H9 (cell line): Measurements from ENCODE around the gene ENG. TPM values are rescaled to one million over a fixed set of nuclear protein-coding genes. Genes with fewer than 3 reads are reported as not detected.

Experiments used
- DNase-seq: peaks from one replicate; pipeline ENCODE4 v3.0.0-alpha.2; 2017
- H2AFZ ChIP-seq: one replicate; pipeline ENCODE4 v1.6.1; 2013; ENCODE audit warnings: mild to moderate bottlenecking, low read length, control low read depth, moderate library complexity
- H2AK5ac ChIP-seq: 2 replicates; pipeline ENCODE4 v1.6.1; 2013; ENCODE audit warnings: low read length, control low read depth, mixed read lengths; ENCODE audit not compliant: insufficient read length
- H2BK120ac ChIP-seq: one replicate; pipeline ENCODE4 v1.6.1; 2013; ENCODE audit warnings: low read depth, mild to moderate bottlenecking, low read length, control low read depth, inconsistent platforms; ENCODE audit not compliant: poor library complexity, severe bottlenecking
- H2BK12ac ChIP-seq: 2 replicates; pipeline ENCODE4 v1.6.1; 2013; ENCODE audit warnings: low read length, control low read depth, mixed read lengths, low read depth; ENCODE audit not compliant: insufficient read length
- H2BK15ac ChIP-seq: 2 replicates; pipeline ENCODE4 v1.6.1; 2013; ENCODE audit warnings: low read depth, low read length, control low read depth
- H2BK20ac ChIP-seq: one replicate; pipeline ENCODE4 v1.6.1; 2013; ENCODE audit warnings: low read depth, mild to moderate bottlenecking, low read length, control low read depth, inconsistent platforms; ENCODE audit not compliant: poor library complexity, severe bottlenecking
- H2BK5ac ChIP-seq: 2 replicates; pipeline ENCODE4 v1.6.1; 2013; ENCODE audit warnings: low read length, control low read depth, mixed read lengths; ENCODE audit not compliant: insufficient read length
- H3K14ac ChIP-seq: 2 replicates; pipeline ENCODE4 v1.6.1; 2013; ENCODE audit warnings: low read length, control low read depth; ENCODE audit not compliant: insufficient read depth
- H3K18ac ChIP-seq: 2 replicates; pipeline ENCODE4 v1.6.1; 2013; ENCODE audit warnings: low read depth, mild to moderate bottlenecking, mixed read lengths, low read length, control low read depth; ENCODE audit not compliant: insufficient read length
- H3K23ac ChIP-seq: 2 replicates; pipeline ENCODE4 v1.6.1; 2013; ENCODE audit warnings: low read length, control low read depth, mixed read lengths, low read depth; ENCODE audit not compliant: insufficient read length
- H3K23me2 ChIP-seq: 2 replicates; pipeline ENCODE4 v1.6.1; 2013; ENCODE audit warnings: low read depth, mild to moderate bottlenecking, mixed read lengths, low read length, control low read depth; ENCODE audit not compliant: insufficient read length, poor library complexity, severe bottlenecking
- H3K27ac ChIP-seq: 2 replicates; pipeline ENCODE4 v1.5.1; 2013; ENCODE audit warnings: low read length, control low read depth, mixed read lengths, low read depth; ENCODE audit not compliant: insufficient read length
- H3K27me3 ChIP-seq: 2 replicates; pipeline ENCODE4 v1.6.1; 2013; ENCODE audit warnings: low read length, control low read depth, inconsistent platforms; ENCODE audit not compliant: insufficient read depth
- H3K4ac ChIP-seq: 2 replicates; pipeline ENCODE4 v1.6.1; 2013; ENCODE audit warnings: low read depth, mild to moderate bottlenecking, control low read depth, inconsistent platforms, low read length, moderate library complexity
- H3K4me1 ChIP-seq: 2 replicates; pipeline ENCODE4 v1.6.1; 2013; ENCODE audit warnings: low read length, control low read depth, inconsistent platforms; ENCODE audit not compliant: insufficient read depth
- H3K4me2 ChIP-seq: 2 replicates; pipeline ENCODE4 v1.6.1; 2013; ENCODE audit warnings: low read length, control low read depth, mixed read lengths; ENCODE audit not compliant: insufficient read length, insufficient read depth
- H3K56ac ChIP-seq: 2 replicates; pipeline ENCODE4 v1.6.1; 2013; ENCODE audit warnings: low read depth, mild to moderate bottlenecking, mixed read lengths, low read length, control low read depth; ENCODE audit not compliant: insufficient read length
- H3K79me1 ChIP-seq: 2 replicates; pipeline ENCODE4 v1.6.1; 2013; ENCODE audit warnings: low read depth, mild to moderate bottlenecking, moderate library complexity, low read length, control low read depth, inconsistent platforms; ENCODE audit not compliant: insufficient read depth, poor library complexity, severe bottlenecking
- H3K79me2 ChIP-seq: 2 replicates; pipeline ENCODE4 v1.6.1; 2013; ENCODE audit warnings: low read length, control low read depth, inconsistent platforms; ENCODE audit not compliant: insufficient read depth
- H3K9ac ChIP-seq: 2 replicates; pipeline ENCODE4 v1.6.1; 2013; ENCODE audit warnings: low read length, control low read depth, mixed read lengths; ENCODE audit not compliant: insufficient read length; ENCODE audit errors: extremely low read depth
- H3K9me3 ChIP-seq: one replicate; pipeline ENCODE4 v1.6.1; 2013; ENCODE audit warnings: low read depth, low read length, inconsistent platforms; ENCODE audit not compliant: control insufficient read depth
- H3T11ph ChIP-seq: one replicate; pipeline ENCODE4 v1.6.1; 2013; ENCODE audit warnings: mild to moderate bottlenecking, low read length, control low read depth, inconsistent platforms
- H4K20me1 ChIP-seq: one replicate; pipeline ENCODE4 v1.6.1; 2013; ENCODE audit not compliant: control insufficient read depth, insufficient read length, insufficient read depth
- H4K5ac ChIP-seq: 2 replicates; pipeline ENCODE4 v1.6.1; 2013; ENCODE audit warnings: low read depth, mild to moderate bottlenecking, mixed read lengths, low read length, control low read depth; ENCODE audit not compliant: insufficient read length
- H4K8ac ChIP-seq: replicated peaks from 2 replicates; pipeline ENCODE4 v1.6.1; 2013; ENCODE audit warnings: low read length, control low read depth, mixed read lengths, low read depth; ENCODE audit not compliant: insufficient read length
- H4K91ac ChIP-seq: 2 replicates; pipeline ENCODE4 v1.6.1; 2013; ENCODE audit warnings: low read depth, mild to moderate bottlenecking, moderate library complexity, mixed read lengths, low read length, control low read depth; ENCODE audit not compliant: insufficient read length
- H3K27ac Mint-ChIP-seq, 3 experiments: 2 replicates in 2 of 3; 3 replicates in 1 of 3; pipeline ENCODE4 v1.8.0; 2020 to 2021; ENCODE audit warnings: mixed read lengths in 3 of 3, mild to moderate bottlenecking in 1 of 3, moderate library complexity in 1 of 3
- H3K27me3 Mint-ChIP-seq: 2 replicates; pipeline ENCODE4 v1.8.0; 2021; ENCODE audit warnings: low read depth, mild to moderate bottlenecking, moderate library complexity, mixed read lengths
- H3K36me3 Mint-ChIP-seq, 3 experiments: 2 replicates in 2 of 3; 3 replicates in 1 of 3; pipeline ENCODE4 v1.8.0; 2020 to 2021; ENCODE audit warnings: low read depth in 3 of 3, mixed read lengths in 3 of 3; ENCODE audit not compliant: insufficient read depth in 1 of 3
- H3K4me1 Mint-ChIP-seq, 2 experiments: 2 replicates each; pipeline ENCODE4 v1.8.0; 2020; ENCODE audit warnings: mixed read lengths in 2 of 2
- H3K4me3 Mint-ChIP-seq, 2 experiments: 2 replicates in 1 of 2; 3 replicates in 1 of 2; pipeline ENCODE4 v1.8.0; 2020 to 2021; ENCODE audit warnings: mild to moderate bottlenecking in 2 of 2, mixed read lengths in 2 of 2, moderate library complexity in 1 of 2
- H3K9me3 Mint-ChIP-seq, 2 experiments: 2 replicates in 1 of 2; 3 replicates in 1 of 2; pipeline ENCODE4 v1.8.0; 2020; ENCODE audit warnings: mild to moderate bottlenecking in 2 of 2, mixed read lengths in 2 of 2, moderate library complexity in 1 of 2
- CTCF ChIP-seq: fragments of 200-600 bp; sonication (generic); conservative IDR thresholded peaks from 3 replicates; pipeline ENCODE4 v1.8.0; 2021; ENCODE audit warnings: antibody characterized with exemption, mild to moderate bottlenecking
- WGBS: extraction: QIAGEN DNeasy Blood & Tissue Kit; methylation state at CpG from one replicate; pipeline ENCODE4 v1.1.7; 2013; ENCODE audit warnings: missing lambda C conversion rate, low lambda C conversion rate, mixed read lengths; ENCODE audit not compliant: insufficient read length; ENCODE audit errors: extremely low coverage; 5-methylcytosine and 5-hydroxymethylcytosine counted together
- total RNA-seq: library from RNA; stranded (reverse); gene quantifications from 2 replicates; pipeline ENCODE4 v1.2.1, GENCODE V29; 2021

The ENG gene
- total RNA-seq, 1 experiment from 2014 or later = 2.1 TPM

- H3T11ph ChIP-seq = no peak overlapping the region
- no peaks in the 10 kb centered on the region for H3K9me3 ChIP-seq
- Mint-ChIP-seq H3K9me3 (no peaks in the 10 kb centered on the region), H3K4me3 (no peak overlapping the region), H3K4me1 (peaks cover 7 to 25% of the 10 kb centered on the region in 2 experiments), H3K36me3 (no peaks in the 10 kb centered on the region; a peak in 1 of 7 replicates), H3K27me3 (no peaks in the 10 kb centered on the region), H3K27ac (no peak overlapping the region)
- no peak overlapping the region for H3K56ac ChIP-seq
- no peak for TF ChIP-seq CTCF
- no peaks in the 10 kb centered on the region for H3K79me1 ChIP-seq
- H3K23me2 ChIP-seq = peaks cover 2% of the 10 kb centered on the region
- H2BK15ac ChIP-seq = no peak overlapping the region
- H2BK20ac ChIP-seq = no peak overlapping the region
- H4K5ac ChIP-seq = no peak overlapping the region
- no peak overlapping the region for H3K9ac ChIP-seq
- H4K20me1 ChIP-seq = no peaks in the 10 kb centered on the region
- H2BK5ac ChIP-seq = no peak overlapping the region
- WGBS = no CpG with 5 or more reads among the region's 1 CpG
- no peak overlapping the region for H3K23ac ChIP-seq
- H2AK5ac ChIP-seq = no peak overlapping the region
- H3K27me3 ChIP-seq = no peaks in the 10 kb centered on the region
- no peak for DNase-seq
- no peak overlapping the region for H3K18ac ChIP-seq
- H3K4ac ChIP-seq = no peak overlapping the region
- no peak overlapping the region for H3K27ac ChIP-seq
- no peak overlapping the region for H3K4me2 ChIP-seq
- H4K91ac ChIP-seq = no peak overlapping the region
- H2AFZ ChIP-seq = no peak overlapping the region
- no peak overlapping the region for H4K8ac ChIP-seq
- no peak overlapping the region for H3K14ac ChIP-seq
- no peak overlapping the region for H2BK120ac ChIP-seq
- no peak overlapping the region for H2BK12ac ChIP-seq
- no peaks in the 10 kb centered on the region for H3K79me2 ChIP-seq
- no peaks in the 10 kb centered on the region; the same call in 1 of the 2 replicates for H3K4me1 ChIP-seq
These were observed 20.9 kb downstream of the ENG start for GRCh38 chr9:127833555-127833954.
